Fibroblast of lung (primary cell): Measurements from ENCODE around the gene PEPD. TPM values are rescaled to one million over a fixed set of nuclear protein-coding genes. Genes with fewer than 3 reads are reported as not detected.
A peak's percentile ranks its signal among the peaks of the same experiment; 100 is the strongest.
"Not testable (repeated sequence)": the region's sequence is repeated elsewhere in the genome, so short reads cannot be mapped to it uniquely, and the experiment has no call there.

Source experiments
- DNase-seq, 2 donors: peaks; one replicate each; pipeline versions ENCODE4 v3.0.0 to v3.0.0-alpha.2; 2010; ENCODE audit warnings: low read depth in 2 of 2
- H2AFZ ChIP-seq: 2 replicates; pipeline ENCODE4 v1.5.1; 2012; ENCODE audit warnings: low read length, control low read depth, inconsistent platforms
- H3K27ac ChIP-seq: 2 replicates; pipeline ENCODE4 v1.5.1; 2011; ENCODE audit warnings: low read length, control low read depth; ENCODE audit not compliant: insufficient read depth
- H3K27me3 ChIP-seq: 2 replicates; pipeline ENCODE4 v1.5.1; 2011; ENCODE audit warnings: mild to moderate bottlenecking, low read length; ENCODE audit not compliant: control insufficient read depth, insufficient read depth
- H3K36me3 ChIP-seq: 2 replicates; pipeline ENCODE4 v1.5.1; 2011; ENCODE audit warnings: low read length; ENCODE audit not compliant: control insufficient read depth, insufficient read depth
- H3K4me1 ChIP-seq: 2 replicates; pipeline ENCODE4 v1.5.1; 2011; ENCODE audit warnings: low read length; ENCODE audit not compliant: control insufficient read depth, insufficient read depth; ENCODE audit errors: extremely low read depth
- H3K4me2 ChIP-seq: 2 replicates; pipeline ENCODE4 v1.5.1; 2011; ENCODE audit warnings: low read length, control low read depth; ENCODE audit not compliant: insufficient read depth; ENCODE audit errors: extremely low read depth
- H3K4me3 ChIP-seq, 4 experiments: fragments of 200-600 bp in 1 of 4; sonication (generic) in 1 of 4; replicated peaks in 1 of 4; 2 replicates each; pipeline ENCODE4 v1.5.1; 2011 to 2016; ENCODE audit warnings: low read length in 4 of 4, low read depth in 3 of 4, mild to moderate bottlenecking in 3 of 4, control low read depth in 2 of 4, inconsistent platforms in 1 of 4, mixed read lengths in 1 of 4; ENCODE audit not compliant: insufficient read depth in 1 of 4; ENCODE audit errors: control extremely low read depth in 1 of 4
- H3K79me2 ChIP-seq: 2 replicates; pipeline ENCODE4 v1.5.1; 2012; ENCODE audit warnings: mild to moderate bottlenecking, low read length, inconsistent platforms; ENCODE audit not compliant: control insufficient read depth, insufficient read depth
- H3K9ac ChIP-seq: 2 replicates; pipeline ENCODE4 v1.5.1; 2011; ENCODE audit warnings: mild to moderate bottlenecking, low read length, control low read depth; ENCODE audit not compliant: insufficient read depth
- H3K9me3 ChIP-seq: 2 replicates; pipeline ENCODE4 v1.5.1; 2012; ENCODE audit warnings: low read depth, low read length; ENCODE audit not compliant: control insufficient read depth, insufficient read depth
- H4K20me1 ChIP-seq: 2 replicates; pipeline ENCODE4 v1.5.1; 2011; ENCODE audit warnings: low read length; ENCODE audit not compliant: control insufficient read depth, insufficient read depth; ENCODE audit errors: extremely low read depth
- EZH2 ChIP-seq: IDR thresholded peaks from 2 replicates; pipeline ENCODE4 v1.5.1; 2012; ENCODE audit warnings: low read length, control low read depth, mild to moderate bottlenecking; ENCODE audit errors: missing control alignments
- polyA plus RNA-seq, 2 donors: library from polyadenylated mRNA; depleted of rRNA in 1 of 2; stranded (reverse) in 1 of 2; unstranded in 1 of 2; fragments of >200 nt; gene quantifications; 2 replicates each; pipeline ENCODE4 v1.2.1, GENCODE V29; 2011 to 2012; ENCODE audit warnings: missing spikeins in 1 of 2
- total RNA-seq: library from RNA; depleted of rRNA; stranded (reverse); fragments of >200 nt; gene quantifications from 2 replicates; pipeline ENCODE4 v1.2.1, GENCODE V29; 2014
- TF ChIP-seq, protein P1 (sequence below), 2 donors: IDR thresholded peaks in 1 of 2; conservative IDR thresholded peaks in 1 of 2; 1 replicate in 1 of 2; 2 replicates in 1 of 2; pipeline ENCODE4 v1.5.1; 2011 to 2012; ENCODE audit warnings: low read length in 2 of 2, control low read depth in 1 of 2, inconsistent platforms in 1 of 2, low read depth in 1 of 2, mild to moderate bottlenecking in 1 of 2

PEPD gene
- total and polyA plus RNA-seq, 2 donors (not counting 1 experiment from before 2014, with no cell fraction given), result 59.8 to 81.9 TPM

DNA sequence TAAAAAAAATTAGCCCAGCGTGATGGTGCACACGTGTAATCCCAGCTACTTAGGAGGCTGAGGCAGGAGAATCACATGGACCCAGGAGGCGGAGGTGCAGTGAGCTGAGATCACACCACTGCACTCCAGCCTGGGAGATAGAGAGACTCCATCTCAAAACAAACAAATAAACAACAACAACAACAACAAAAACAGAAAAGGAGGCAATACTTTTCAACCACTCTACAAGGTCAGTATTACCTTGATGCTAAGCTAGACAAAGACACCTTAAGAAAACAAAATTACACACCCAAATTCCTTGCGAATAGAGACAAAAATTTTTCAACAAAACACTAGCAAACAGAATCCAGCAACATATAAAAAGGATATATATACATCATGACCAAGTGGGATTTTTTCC is 39.7 kb downstream of the PEPD start:
- H4K20me1 ChIP-seq, result no peaks in the 10 kb centered on the region
- no peak overlapping the region for H3K4me2 ChIP-seq
- H3K27me3 ChIP-seq, result no peaks in the 10 kb centered on the region
- H3K4me3 ChIP-seq, result no peak overlapping the region
- no peak overlapping the region for H3K27ac ChIP-seq
- no peaks in the 10 kb centered on the region for H3K4me1 ChIP-seq
- no peaks in the 10 kb centered on the region for H3K9me3 ChIP-seq
- DNase-seq, result no peak
- TF ChIP-seq EZH2, result no peak
- TF ChIP-seq, protein P1, sequence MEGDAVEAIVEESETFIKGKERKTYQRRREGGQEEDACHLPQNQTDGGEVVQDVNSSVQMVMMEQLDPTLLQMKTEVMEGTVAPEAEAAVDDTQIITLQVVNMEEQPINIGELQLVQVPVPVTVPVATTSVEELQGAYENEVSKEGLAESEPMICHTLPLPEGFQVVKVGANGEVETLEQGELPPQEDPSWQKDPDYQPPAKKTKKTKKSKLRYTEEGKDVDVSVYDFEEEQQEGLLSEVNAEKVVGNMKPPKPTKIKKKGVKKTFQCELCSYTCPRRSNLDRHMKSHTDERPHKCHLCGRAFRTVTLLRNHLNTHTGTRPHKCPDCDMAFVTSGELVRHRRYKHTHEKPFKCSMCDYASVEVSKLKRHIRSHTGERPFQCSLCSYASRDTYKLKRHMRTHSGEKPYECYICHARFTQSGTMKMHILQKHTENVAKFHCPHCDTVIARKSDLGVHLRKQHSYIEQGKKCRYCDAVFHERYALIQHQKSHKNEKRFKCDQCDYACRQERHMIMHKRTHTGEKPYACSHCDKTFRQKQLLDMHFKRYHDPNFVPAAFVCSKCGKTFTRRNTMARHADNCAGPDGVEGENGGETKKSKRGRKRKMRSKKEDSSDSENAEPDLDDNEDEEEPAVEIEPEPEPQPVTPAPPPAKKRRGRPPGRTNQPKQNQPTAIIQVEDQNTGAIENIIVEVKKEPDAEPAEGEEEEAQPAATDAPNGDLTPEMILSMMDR (conservative IDR thresholded peaks at IDR 0.05 in 1 of 2, IDR thresholded peaks at IDR 0.05 in 1 of 2; ENCODE audit: low read depth in 1 of 2, low read length in 2 of 2), result no peak
- no peak overlapping the region for H2AFZ ChIP-seq
- H3K79me2 ChIP-seq, result no peaks in the 10 kb centered on the region
- no peak overlapping the region for H3K9ac ChIP-seq
- H3K36me3 ChIP-seq, result no peaks in the 10 kb centered on the region

DNA sequence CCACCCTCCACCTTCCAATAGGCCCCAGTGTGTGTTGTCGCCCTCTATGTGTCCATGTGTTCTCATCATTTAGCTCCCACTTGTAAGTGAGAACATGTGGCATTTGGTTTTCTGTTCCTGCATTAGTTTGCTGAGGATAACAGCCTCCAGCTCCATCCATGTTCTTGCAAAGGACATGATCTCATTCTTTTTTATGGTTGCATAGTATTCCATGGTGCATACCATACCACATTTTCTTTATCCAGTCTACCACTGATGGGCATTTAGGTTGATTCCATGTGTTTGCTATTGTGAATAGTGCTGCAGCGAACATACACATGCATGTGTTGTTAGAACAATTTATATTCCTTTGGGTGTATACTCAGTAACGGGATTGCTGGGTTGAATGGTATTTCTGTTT is 42.0 kb downstream of the PEPD start:
- H3K79me2 ChIP-seq, H2AFZ ChIP-seq, H3K4me1 ChIP-seq, H3K9ac ChIP-seq, H3K9me3 ChIP-seq, H3K4me3 ChIP-seq, DNase-seq, H3K36me3 ChIP-seq, H4K20me1 ChIP-seq, H3K27ac ChIP-seq, H3K27me3 ChIP-seq, H3K4me2 ChIP-seq: not testable (repeated sequence)

DNA sequence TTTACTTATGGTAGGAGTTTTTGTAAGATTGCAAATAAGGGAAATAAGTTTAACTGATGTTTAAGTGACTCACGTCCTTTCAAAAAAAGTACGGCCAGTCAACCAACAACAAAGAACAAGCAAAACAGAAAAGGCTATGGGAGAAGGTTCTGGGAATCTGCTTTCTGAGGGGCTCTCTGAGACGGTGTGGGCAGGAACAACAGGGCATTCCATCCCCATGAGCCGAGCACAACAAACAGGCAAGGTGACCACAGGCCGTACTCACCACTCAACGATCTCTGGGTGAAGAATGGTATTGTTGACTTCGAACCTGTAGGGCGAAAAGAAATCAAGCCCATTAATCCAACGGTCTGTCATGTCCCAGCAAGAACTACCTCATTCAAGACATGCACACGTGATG is 43.8 kb downstream of the PEPD start:
- Histone ChIP-seq H3K9ac (no peak overlapping the region), H3K4me1 (no peaks in the 10 kb centered on the region), H2AFZ (no peak overlapping the region), H3K4me3 (no peak overlapping the region), H3K36me3 (no peaks in the 10 kb centered on the region), H3K27me3 (no peaks in the 10 kb centered on the region), H3K27ac (no peak overlapping the region), H4K20me1 (no peaks in the 10 kb centered on the region), H3K4me2 (no peak overlapping the region), H3K9me3 (no peaks in the 10 kb centered on the region), H3K79me2 (no peaks in the 10 kb centered on the region)
- DNase-seq, result peak in 1 of 2 donors; percentile 77
- TF ChIP-seq EZH2, result no peak
- TF ChIP-seq, protein P1 (conservative IDR thresholded peaks at IDR 0.05 in 1 of 2, IDR thresholded peaks at IDR 0.05 in 1 of 2; ENCODE audit: low read depth in 1 of 2, low read length in 2 of 2), result no peak
